Adrenal gland (tissue), 5 donors: ENCODE results near the gene CAPN8.

ENCODE experiments used
- POLR2A ChIP-seq, 2 donors: fragments of 450-650 bp; IDR thresholded peaks; one replicate each; pipeline ENCODE4 v1.6.1; 2017; ENCODE audit warnings: antibody characterized with exemption in 2 of 2, mild to moderate bottlenecking in 2 of 2, moderate library complexity in 1 of 2
- TF ChIP-seq, protein P1 (sequence below), 6 experiments: fragments of 450-650 bp in 4 of 6; fragments of 200-600 bp in 2 of 6; sonication (generic) in 1 of 6; IDR thresholded peaks; 1 replicate in 5 of 6; 2 replicates in 1 of 6; pipeline versions ENCODE4 v1.5.1 to v1.8.0; 2016 to 2021; ENCODE audit warnings: antibody characterized with exemption in 6 of 6, mild to moderate bottlenecking in 2 of 6, moderate library complexity in 1 of 6
- donor health status: DM: no; HTN: no; CAD: no.

DNA sequence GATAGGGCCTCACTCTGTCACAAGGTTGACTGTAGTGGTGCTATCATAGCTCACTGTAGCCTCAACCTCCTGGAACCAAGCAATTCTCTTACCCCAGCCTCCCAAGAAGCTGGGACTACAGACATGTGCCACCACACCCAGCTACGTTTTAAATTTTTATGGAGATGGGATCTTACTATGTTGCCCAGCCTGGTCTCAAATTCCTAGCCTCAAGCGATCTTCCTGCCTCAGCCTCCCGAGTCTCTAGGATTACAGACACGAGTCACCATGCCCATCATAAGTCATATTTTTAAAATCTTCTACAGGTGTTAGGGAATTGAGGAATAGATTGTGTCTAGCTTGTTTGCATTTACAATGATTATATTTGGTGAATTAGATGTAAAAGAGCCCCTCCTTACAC lies 145.3 kb downstream of the CAPN8 start:
- no peak for TF ChIP-seq POLR2A (IDR thresholded peaks at IDR 0.05)
- TF ChIP-seq, protein P1, sequence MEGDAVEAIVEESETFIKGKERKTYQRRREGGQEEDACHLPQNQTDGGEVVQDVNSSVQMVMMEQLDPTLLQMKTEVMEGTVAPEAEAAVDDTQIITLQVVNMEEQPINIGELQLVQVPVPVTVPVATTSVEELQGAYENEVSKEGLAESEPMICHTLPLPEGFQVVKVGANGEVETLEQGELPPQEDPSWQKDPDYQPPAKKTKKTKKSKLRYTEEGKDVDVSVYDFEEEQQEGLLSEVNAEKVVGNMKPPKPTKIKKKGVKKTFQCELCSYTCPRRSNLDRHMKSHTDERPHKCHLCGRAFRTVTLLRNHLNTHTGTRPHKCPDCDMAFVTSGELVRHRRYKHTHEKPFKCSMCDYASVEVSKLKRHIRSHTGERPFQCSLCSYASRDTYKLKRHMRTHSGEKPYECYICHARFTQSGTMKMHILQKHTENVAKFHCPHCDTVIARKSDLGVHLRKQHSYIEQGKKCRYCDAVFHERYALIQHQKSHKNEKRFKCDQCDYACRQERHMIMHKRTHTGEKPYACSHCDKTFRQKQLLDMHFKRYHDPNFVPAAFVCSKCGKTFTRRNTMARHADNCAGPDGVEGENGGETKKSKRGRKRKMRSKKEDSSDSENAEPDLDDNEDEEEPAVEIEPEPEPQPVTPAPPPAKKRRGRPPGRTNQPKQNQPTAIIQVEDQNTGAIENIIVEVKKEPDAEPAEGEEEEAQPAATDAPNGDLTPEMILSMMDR (IDR thresholded peaks at IDR 0.05): no peak
